Endothelial cell of umbilical vein (primary cell): ENCODE results near the gene FHIT. TPM values are rescaled to one million over a fixed set of nuclear protein-coding genes. Genes with fewer than 3 reads are reported as not detected.

Source experiments
- BruUV-seq: library from RNA; stranded (reverse); fragments of 400-500 nt; replicated peaks from 2 replicates; lab custom pipeline; 2021; lab: Mats Ljungman, UMichigan
- CTCF ChIA-PET: fragments of 300-600, 350-600 bp; sonication (Branson Sonifier 250); formaldehyde crosslinking; loops from one replicate; lab custom pipeline; 2021; ENCODE audit warnings: antibody characterized with exemption, inconsistent platforms; lab: Charles Lee
- POLR2A ChIA-PET: fragments of 300-600, 350-600 bp; sonication (Branson Sonifier 250); formaldehyde crosslinking; loops from one replicate; lab custom pipeline; 2021; ENCODE audit warnings: antibody characterized with exemption, inconsistent platforms; lab: Charles Lee
- DNase-seq: peaks from one replicate; pipeline ENCODE4 v3.0.0-alpha.2; 2011; ENCODE audit warnings: low read depth, low spot score
- FAIRE-seq: peaks from 2 replicates; lab custom pipeline; 2011; peaks lifted over from hg19 to GRCh38; lab: Jason Lieb, UNC
- H2AFZ ChIP-seq: 2 replicates; pipeline ENCODE4 v1.6.0; 2012; ENCODE audit warnings: low read depth, low read length, control low read depth, inconsistent platforms
- H3K27ac ChIP-seq: 2 replicates; pipeline ENCODE4 v1.5.1; 2011; ENCODE audit warnings: low read depth, mild to moderate bottlenecking, control low read depth, low read length, moderate library complexity; ENCODE audit not compliant: insufficient read depth
- H3K27me3 ChIP-seq, 2 experiments: 2 replicates each; pipeline versions ENCODE4 v1.6.0 to v1.6.1; 2011; ENCODE audit warnings: low read length in 2 of 2, mixed read lengths in 1 of 2; ENCODE audit not compliant: control insufficient read depth in 2 of 2, insufficient read depth in 2 of 2
- H3K36me3 ChIP-seq, 2 experiments: 2 replicates in 1 of 2; 3 replicates in 1 of 2; pipeline ENCODE4 v1.5.1; 2011; ENCODE audit warnings: low read length in 2 of 2, mild to moderate bottlenecking in 1 of 2, moderate library complexity in 1 of 2; ENCODE audit not compliant: control insufficient read depth in 2 of 2, insufficient read depth in 2 of 2; ENCODE audit errors: extremely low read depth in 1 of 2
- H3K4me1 ChIP-seq: 3 replicates; pipeline ENCODE4 v1.5.1; 2011; ENCODE audit warnings: mild to moderate bottlenecking, low read length; ENCODE audit not compliant: control insufficient read depth, insufficient read depth; ENCODE audit errors: extremely low read depth
- H3K4me2 ChIP-seq: 2 replicates; pipeline ENCODE4 v1.6.1; 2011; ENCODE audit warnings: low read length, control low read depth, mixed read lengths; ENCODE audit not compliant: insufficient read depth
- H3K4me3 ChIP-seq, 3 experiments: fragments of 200-600 bp in 1 of 3; sonication (generic), shearing (Covaris generic) in 1 of 3; replicated peaks in 1 of 3; 2 replicates each; pipeline ENCODE4 v1.5.1; 2011 to 2016; ENCODE audit warnings: control low read depth in 3 of 3, low read length in 3 of 3, mild to moderate bottlenecking in 2 of 3, inconsistent platforms in 1 of 3, low read depth in 1 of 3, moderate library complexity in 1 of 3; ENCODE audit not compliant: insufficient read depth in 1 of 3
- H3K79me2 ChIP-seq: 2 replicates; pipeline ENCODE4 v1.6.0; 2012; ENCODE audit warnings: low read length, inconsistent platforms; ENCODE audit not compliant: control insufficient read depth, insufficient read depth
- H3K9ac ChIP-seq: replicated peaks from 2 replicates; pipeline ENCODE3; 2011; ENCODE audit warnings: low read length, control low read depth; ENCODE audit not compliant: insufficient read depth; ENCODE audit errors: extremely low read depth
- H3K9me1 ChIP-seq: replicated peaks from 3 replicates; pipeline ENCODE4 v1.6.0; 2011; ENCODE audit warnings: mild to moderate bottlenecking, low read length; ENCODE audit not compliant: control insufficient read depth, insufficient read depth; ENCODE audit errors: extremely low read depth
- H3K9me3 ChIP-seq: replicated peaks from 2 replicates; pipeline ENCODE4 v1.5.1; 2012; ENCODE audit warnings: low read length, inconsistent platforms; ENCODE audit not compliant: control insufficient read depth, insufficient read depth
- H4K20me1 ChIP-seq: replicated peaks from 2 replicates; pipeline ENCODE3; 2011; ENCODE audit warnings: mild to moderate bottlenecking, low read length; ENCODE audit not compliant: control insufficient read depth, insufficient read depth; ENCODE audit errors: extremely low read depth
- EZH2 ChIP-seq: IDR thresholded peaks from 2 replicates; pipeline ENCODE4 v1.6.1; 2012; ENCODE audit warnings: borderline replicate concordance, low read depth, mild to moderate bottlenecking, moderate library complexity, low read length, inconsistent platforms; ENCODE audit not compliant: severe bottlenecking
- FOS ChIP-seq: IDR thresholded peaks from 2 replicates; pipeline ENCODE4 v1.6.1; 2011; ENCODE audit warnings: mild to moderate bottlenecking, low read length, moderate library complexity, borderline replicate concordance; ENCODE audit not compliant: insufficient read depth
- GATA2 ChIP-seq: IDR thresholded peaks from 2 replicates; pipeline ENCODE4 v1.7.0; 2011; ENCODE audit warnings: low read depth, mild to moderate bottlenecking, moderate library complexity, mixed read lengths, low read length; ENCODE audit not compliant: insufficient read length, insufficient read depth
- JUN ChIP-seq: IDR thresholded peaks from 2 replicates; pipeline ENCODE4 v1.6.1; 2011; ENCODE audit warnings: borderline replicate concordance, low read depth; ENCODE audit not compliant: insufficient read length, insufficient read depth
- POLR2AphosphoS5 ChIP-seq: IDR thresholded peaks from 2 replicates; pipeline ENCODE4 v1.6.1; 2012; ENCODE audit warnings: low read depth, mild to moderate bottlenecking, control low read depth, low read length, moderate library complexity; ENCODE audit not compliant: insufficient read depth
- dilution Hi-C: fragments of 300-500 bp; cut with MboI; formaldehyde crosslinking; loops from one replicate; pipeline ENCODE4 v1.15.0; 2019; ENCODE audit warnings: low sequenced_read_pairs; ENCODE audit not compliant: extremely low pct_ligation_motif_present
- intact Hi-C: fragments of 100-400 bp; cut with micrococcal nuclease; formaldehyde crosslinking; loops from one replicate; pipeline ENCODE4 v1.10.0; 2022
- polyA plus RNA-seq, 4 experiments: library from polyadenylated mRNA; depleted of rRNA in 3 of 4; stranded (reverse) in 3 of 4; unstranded in 1 of 4; fragments of >200 nt; gene quantifications; 2 replicates each; pipeline versions ENCODE4 v1.2.1 to v1.2.3, GENCODE V29; 2011 to 2012; ENCODE audit warnings: missing spikeins in 1 of 4
- total RNA-seq: library from RNA; stranded (reverse); gene quantifications from 2 replicates; pipeline ENCODE4 v1.2.3, GENCODE V29; 2021

FHIT gene
- total and polyA plus RNA-seq, 2 donors (not counting 3 experiments of a cell fraction or from before 2014, with no cell fraction given), result 0.47 to 2.2 TPM

DNA sequence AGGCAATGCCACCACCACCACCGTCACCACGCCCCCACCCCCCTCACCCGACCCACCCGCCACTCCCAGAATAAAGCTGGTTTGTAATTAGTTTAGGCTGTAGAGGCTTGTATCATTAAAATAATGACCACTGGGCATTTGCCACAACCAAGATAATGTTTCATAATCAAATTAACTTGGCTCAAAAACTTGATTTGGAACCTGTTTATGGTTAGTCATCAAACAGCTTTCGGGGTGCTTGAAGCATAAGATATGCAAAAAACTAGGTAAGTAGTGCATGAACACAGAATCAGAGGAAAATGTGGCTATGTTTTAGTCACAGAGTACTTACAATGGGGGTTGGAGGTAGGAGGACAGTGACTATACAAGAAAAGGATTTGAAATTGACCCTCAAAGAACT lies 115.1 kb downstream of the FHIT start:
- H3K27me3 ChIP-seq, result no peaks in the 10 kb centered on the region
- TF ChIP-seq POLR2AphosphoS5 (no peak), EZH2 (no peak), FOS (no peak), GATA2 (no peak), JUN (no peak)
- H3K4me2 ChIP-seq, result no peak overlapping the region
- BruUV-seq, result no TSS peak
- intact Hi-C loops, result no loop called here
- no peaks in the 10 kb centered on the region for H4K20me1 ChIP-seq
- dilution Hi-C loops, result no loop called here
- H3K79me2 ChIP-seq, result no peaks in the 10 kb centered on the region
- H3K4me1 ChIP-seq, result no peaks in the 10 kb centered on the region
- no peak overlapping the region for H3K9ac ChIP-seq
- no peak overlapping the region for H3K27ac ChIP-seq
- no peaks in the 10 kb centered on the region for H3K9me3 ChIP-seq
- DNase-seq, result no peak
- H3K36me3 ChIP-seq, result no peaks in the 10 kb centered on the region
- no peak for FAIRE-seq
- ChIA-PET CTCF (no interaction called here), POLR2A (no interaction called here)
- H3K9me1 ChIP-seq, result no peaks in the 10 kb centered on the region
- no peak overlapping the region for H2AFZ ChIP-seq
- no peak overlapping the region for H3K4me3 ChIP-seq

DNA sequence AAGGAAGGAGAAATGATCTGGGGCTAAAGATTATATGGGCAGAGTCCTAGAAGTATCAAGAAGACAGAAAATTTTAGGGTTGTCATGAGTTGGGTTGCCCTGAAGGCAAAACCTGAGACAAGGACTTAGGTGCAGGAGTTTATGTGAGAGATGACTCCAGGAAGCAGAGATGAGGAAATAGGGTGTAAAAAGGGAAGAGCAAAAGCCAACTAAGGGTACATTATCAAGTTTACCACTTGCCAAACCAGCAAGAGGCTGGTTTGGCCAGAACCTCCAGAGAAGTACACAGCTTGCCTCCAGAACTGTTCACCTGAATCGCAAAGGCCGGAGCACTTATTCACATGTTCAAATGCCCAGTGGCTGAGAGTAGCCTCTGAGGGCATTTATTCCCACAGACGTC lies 116.7 kb downstream of the FHIT start:
- H3K4me2 ChIP-seq, result no peak overlapping the region
- H3K4me3 ChIP-seq, result no peak overlapping the region
- DNase-seq (no peak), FAIRE-seq (no peak)
- H3K27ac ChIP-seq, result no peak overlapping the region
- no peaks in the 10 kb centered on the region for H3K27me3 ChIP-seq
- no peaks in the 10 kb centered on the region for H3K79me2 ChIP-seq
- H3K4me1 ChIP-seq, result no peaks in the 10 kb centered on the region
- intact Hi-C loops, result no loop called here
- no peaks in the 10 kb centered on the region for H3K9me1 ChIP-seq
- no peaks in the 10 kb centered on the region for H3K9me3 ChIP-seq
- dilution Hi-C loops, result no loop called here
- POLR2A ChIA-PET, result no interaction called here
- H4K20me1 ChIP-seq, result no peaks in the 10 kb centered on the region
- no TSS peak for BruUV-seq
- no peak for TF ChIP-seq EZH2
- H3K36me3 ChIP-seq, result no peaks in the 10 kb centered on the region
- no peak overlapping the region for H3K9ac ChIP-seq
- H2AFZ ChIP-seq, result no peak overlapping the region
- CTCF ChIA-PET, result no interaction called here
